IPS-15b (cell line): ENCODE data around the gene ZC3H14.

Experiments used
- H3K27me3 ChIP-seq: one replicate; pipeline ENCODE4 v1.6.1; 2013; ENCODE audit warnings: low read length; ENCODE audit not compliant: control insufficient read depth, insufficient read depth
- H3K36me3 ChIP-seq: one replicate; pipeline ENCODE4 v1.6.1; 2013; ENCODE audit warnings: low read length; ENCODE audit not compliant: control insufficient read depth, insufficient read depth
- H3K4me1 ChIP-seq: one replicate; pipeline ENCODE4 v1.6.1; 2013; ENCODE audit warnings: mild to moderate bottlenecking, low read length; ENCODE audit not compliant: control insufficient read depth, insufficient read depth
- H3K4me3 ChIP-seq: one replicate; pipeline ENCODE4 v1.5.1; 2013; ENCODE audit warnings: low read depth, low read length
- H3K9ac ChIP-seq: one replicate; pipeline ENCODE4 v1.6.1; 2013; ENCODE audit warnings: low read depth, mild to moderate bottlenecking, low read length
- H3K9me3 ChIP-seq: one replicate; pipeline ENCODE4 v1.6.1; 2013; ENCODE audit warnings: mild to moderate bottlenecking, low read length; ENCODE audit not compliant: control insufficient read depth, insufficient read depth

ZC3H14 gene

DNA sequence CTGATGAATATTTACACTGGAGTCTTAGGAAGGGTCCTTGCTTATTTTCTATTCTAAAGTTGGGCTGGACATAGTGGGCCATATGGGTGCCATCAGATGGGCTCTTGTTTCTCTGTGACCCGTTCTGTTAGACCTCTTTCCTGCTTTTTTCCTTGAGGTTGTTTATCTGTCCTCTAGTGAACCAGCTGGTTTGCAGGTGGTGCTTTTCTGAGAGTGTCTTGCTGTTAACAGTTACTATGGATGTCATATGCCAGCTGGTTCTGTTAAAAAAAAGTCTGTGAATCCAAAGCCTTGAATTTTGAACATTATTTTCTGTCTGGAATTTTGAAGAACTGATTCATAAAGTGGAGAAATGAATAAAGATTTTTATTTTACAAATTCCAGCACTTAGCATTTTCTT, 29.2 kb downstream of the ZC3H14 start:
- no peaks in the 10 kb centered on the region for H3K27me3 ChIP-seq
- H3K36me3 ChIP-seq = peaks cover 21% of the 10 kb centered on the region
- H3K9me3 ChIP-seq = no peaks in the 10 kb centered on the region
- H3K9ac ChIP-seq = no peak overlapping the region
- H3K4me3 ChIP-seq = no peak overlapping the region
- H3K4me1 ChIP-seq = no peaks in the 10 kb centered on the region

DNA sequence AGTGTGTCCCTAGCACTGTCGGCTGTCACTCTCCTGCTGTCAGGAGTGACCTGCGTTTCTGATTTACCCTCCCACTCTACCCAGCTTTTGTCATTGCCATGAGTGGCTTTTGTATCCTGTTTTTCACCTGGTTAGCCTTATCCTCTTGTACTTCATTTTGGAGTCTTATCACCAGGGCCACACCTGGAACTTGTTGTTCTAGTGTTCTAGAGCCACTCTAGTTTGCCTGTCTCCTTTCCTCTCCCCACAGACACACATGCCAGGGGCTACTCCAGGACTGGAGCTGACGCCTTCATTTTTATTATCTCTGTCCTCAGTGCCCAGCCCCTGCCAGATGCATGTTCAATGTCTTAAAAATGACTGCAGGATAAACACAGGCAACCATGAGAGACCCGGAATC, 34.2 kb downstream of the ZC3H14 start:
- H3K36me3 ChIP-seq = peaks cover 45% of the 10 kb centered on the region
- H3K4me3 ChIP-seq = no peak overlapping the region
- no peaks in the 10 kb centered on the region for H3K27me3 ChIP-seq
- no peak overlapping the region for H3K9ac ChIP-seq
- no peaks in the 10 kb centered on the region for H3K4me1 ChIP-seq
- no peaks in the 10 kb centered on the region for H3K9me3 ChIP-seq

DNA sequence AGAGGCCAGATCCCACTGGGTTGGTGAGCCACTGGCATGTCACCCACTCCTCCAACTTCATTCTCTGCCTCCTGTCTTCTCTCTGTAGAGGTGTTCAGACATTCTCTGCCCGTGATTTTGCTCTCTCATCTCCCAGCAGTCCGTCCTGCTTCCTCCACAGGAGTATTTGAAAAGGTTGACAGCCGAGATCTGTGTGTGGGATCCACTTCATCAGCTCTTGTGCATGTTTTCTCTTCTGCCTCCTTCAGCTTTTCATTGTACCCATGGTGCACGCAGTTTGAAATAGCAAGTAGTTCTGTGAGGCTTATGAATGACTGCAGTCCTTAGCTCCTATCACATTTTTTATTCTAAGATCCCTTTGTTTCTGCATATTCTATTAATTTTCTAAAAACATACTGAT, 34.8 kb downstream of the ZC3H14 start:
- Histone ChIP-seq H3K9me3 (no peaks in the 10 kb centered on the region), H3K4me3 (no peak overlapping the region), H3K9ac (no peak overlapping the region), H3K36me3 (peaks cover 45% of the 10 kb centered on the region), H3K4me1 (no peaks in the 10 kb centered on the region), H3K27me3 (no peaks in the 10 kb centered on the region)

DNA sequence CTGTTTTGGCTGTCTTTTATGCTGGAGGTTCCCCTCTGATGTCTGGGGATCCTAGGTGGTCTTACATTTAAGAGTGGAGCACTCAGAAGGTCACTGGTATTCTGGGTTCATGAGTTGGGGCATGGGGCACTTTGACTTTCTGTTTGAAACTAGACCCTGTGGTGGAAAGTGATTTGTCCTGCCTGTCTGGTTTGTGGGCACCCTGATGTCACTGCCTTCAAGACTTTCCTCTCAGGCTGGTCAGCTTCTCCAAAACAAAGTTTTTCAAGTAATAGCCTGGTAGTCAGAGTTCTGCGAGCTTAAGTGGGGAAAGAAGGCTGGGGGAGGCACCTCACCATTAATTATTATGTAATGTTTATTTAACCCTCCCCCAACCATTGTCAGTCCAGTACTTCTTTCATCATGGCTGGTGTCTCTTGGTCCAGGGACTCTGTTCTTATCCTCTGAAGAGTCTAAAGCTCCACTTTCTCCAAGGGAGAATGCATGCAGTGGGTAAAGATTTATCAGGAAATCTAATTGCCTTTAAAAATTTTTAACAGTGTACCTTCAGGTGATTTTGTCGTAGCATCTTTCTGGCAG, 35.3 kb downstream of the ZC3H14 start:
- H3K9ac ChIP-seq = no peak overlapping the region
- H3K27me3 ChIP-seq = no peaks in the 10 kb centered on the region
- no peak overlapping the region for H3K4me3 ChIP-seq
- H3K36me3 ChIP-seq = peaks cover 45% of the 10 kb centered on the region
- no peaks in the 10 kb centered on the region for H3K9me3 ChIP-seq
- no peaks in the 10 kb centered on the region for H3K4me1 ChIP-seq

DNA sequence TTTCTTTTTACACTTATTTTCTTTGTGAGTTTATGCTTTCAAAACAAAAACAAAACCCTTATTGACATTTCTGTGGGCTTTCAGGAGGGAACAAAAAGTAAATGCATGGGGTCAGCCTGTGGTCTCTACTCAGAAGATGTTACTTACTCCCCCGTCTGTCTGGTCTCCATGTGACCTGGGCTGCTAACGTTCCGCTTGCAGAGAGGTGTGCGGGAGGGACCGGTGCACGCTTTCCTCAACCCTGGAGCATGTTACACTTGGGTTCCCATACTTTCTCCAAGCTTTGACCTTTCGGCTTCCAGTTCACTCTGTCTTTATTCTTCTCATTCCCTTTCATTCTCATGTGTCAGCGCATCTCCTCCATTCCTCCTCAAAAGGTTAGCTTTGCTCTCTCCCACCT, 36.5 kb downstream of the ZC3H14 start:
- H3K4me1 ChIP-seq = no peaks in the 10 kb centered on the region
- no peak overlapping the region for H3K4me3 ChIP-seq
- H3K27me3 ChIP-seq = no peaks in the 10 kb centered on the region
- H3K36me3 ChIP-seq = peaks cover 45% of the 10 kb centered on the region
- H3K9me3 ChIP-seq = no peaks in the 10 kb centered on the region
- no peak overlapping the region for H3K9ac ChIP-seq

DNA sequence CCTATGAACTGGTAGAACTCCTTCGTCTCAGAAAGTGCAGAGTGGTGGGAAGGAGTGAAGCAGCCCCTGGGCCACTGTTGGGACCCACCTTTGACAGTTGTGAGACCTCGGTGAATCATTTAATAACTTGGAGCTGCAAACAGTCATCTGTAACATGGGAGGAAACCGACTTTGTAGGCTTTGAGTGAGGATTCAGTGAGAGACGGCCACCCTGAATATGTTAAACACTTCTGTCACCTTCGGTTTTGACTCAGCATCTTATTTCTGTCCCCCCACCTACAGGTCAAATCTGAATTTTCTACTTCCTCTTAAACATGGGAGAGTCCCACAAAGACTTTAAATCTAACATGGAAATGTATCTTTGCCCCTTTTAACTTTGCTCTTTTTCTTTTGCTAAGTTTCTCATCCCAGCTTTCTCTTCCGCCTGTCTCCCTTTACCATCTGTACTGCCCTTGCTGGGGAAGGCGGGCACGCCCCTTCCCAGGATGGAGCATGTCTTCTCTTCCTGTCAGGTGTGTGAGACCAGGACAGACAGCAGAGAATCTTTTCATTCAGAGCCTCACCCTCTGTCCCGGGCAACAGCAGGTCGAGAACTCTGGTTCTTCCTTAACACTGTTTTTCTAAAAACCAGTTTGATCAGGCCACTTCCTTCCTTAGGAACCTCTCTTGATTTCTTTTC, 37.1 kb downstream of the ZC3H14 start:
- Histone ChIP-seq H3K9ac (no peak overlapping the region), H3K36me3 (peaks cover 45% of the 10 kb centered on the region), H3K4me3 (no peak overlapping the region), H3K9me3 (no peaks in the 10 kb centered on the region), H3K4me1 (no peaks in the 10 kb centered on the region), H3K27me3 (no peaks in the 10 kb centered on the region)

DNA sequence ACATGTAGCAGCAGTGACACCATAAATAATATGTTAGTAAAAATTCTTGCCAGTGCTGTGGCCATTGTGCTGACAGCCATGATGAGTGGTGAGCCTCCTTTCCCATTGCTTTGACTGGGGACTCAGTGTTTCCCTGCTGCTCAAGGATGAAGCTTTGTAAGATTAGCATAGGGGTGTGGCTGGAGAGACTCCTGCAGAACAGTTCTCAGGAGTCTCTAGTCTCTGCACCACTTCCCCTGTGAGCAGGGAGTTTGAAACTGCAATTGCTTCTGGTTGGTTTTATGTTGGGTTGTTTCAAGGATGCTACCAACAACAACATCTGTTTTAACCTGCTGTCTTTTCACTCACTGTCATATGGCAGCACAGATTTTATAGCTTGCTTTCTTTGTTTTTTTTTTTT, 41.4 kb downstream of the ZC3H14 start:
- Histone ChIP-seq H3K9me3 (no peaks in the 10 kb centered on the region), H3K4me1 (no peaks in the 10 kb centered on the region), H3K4me3 (no peak overlapping the region), H3K27me3 (no peaks in the 10 kb centered on the region), H3K36me3 (peaks cover 40% of the 10 kb centered on the region), H3K9ac (no peak overlapping the region)

DNA sequence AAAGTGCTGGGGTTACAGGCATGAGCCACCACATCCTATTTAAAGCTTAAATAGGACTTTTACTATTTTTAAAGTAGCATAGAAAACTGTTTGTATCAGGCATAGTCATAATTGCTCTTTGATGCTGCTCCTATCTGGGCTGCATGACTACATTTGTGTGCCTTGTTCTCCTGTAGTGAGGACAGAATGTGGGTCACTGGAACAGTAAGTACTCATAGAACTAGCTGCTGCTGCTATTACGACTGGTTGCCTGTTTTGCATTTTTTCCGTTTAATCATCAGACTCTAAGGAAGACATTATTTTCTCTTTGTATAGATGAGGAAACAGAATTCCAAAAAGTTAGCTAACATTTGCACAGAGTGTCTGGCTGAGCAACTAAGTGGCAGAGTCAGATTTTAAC, 42.8 kb downstream of the ZC3H14 start:
- H3K36me3 ChIP-seq = peaks cover 37% of the 10 kb centered on the region

DNA sequence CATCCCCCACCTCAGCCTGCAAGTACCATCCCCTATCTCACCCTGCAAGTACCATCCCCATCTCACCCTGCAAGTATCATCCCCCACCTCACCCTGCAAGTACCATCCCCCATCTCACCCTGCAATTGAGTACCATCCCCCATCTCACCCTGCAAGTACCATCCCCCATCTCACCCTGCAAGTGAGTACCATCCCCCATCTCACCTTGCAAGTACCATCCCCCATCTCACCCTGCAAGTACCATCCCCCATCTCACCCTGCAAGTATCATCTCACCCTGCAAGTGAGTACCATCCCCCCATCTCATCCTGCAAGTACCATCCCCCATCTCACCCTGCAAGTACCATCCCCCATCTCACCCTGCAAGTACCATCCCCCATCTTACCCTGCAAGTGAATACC, 45.0 kb downstream of the ZC3H14 start:
- peaks cover 40% of the 10 kb centered on the region for H3K36me3 ChIP-seq
- H3K4me1 ChIP-seq = no peaks in the 10 kb centered on the region
- no peak overlapping the region for H3K4me3 ChIP-seq
- H3K9ac ChIP-seq = no peak overlapping the region
- no peaks in the 10 kb centered on the region for H3K27me3 ChIP-seq
- H3K9me3 ChIP-seq = no peaks in the 10 kb centered on the region

More for the DNA sequence above, 42.8 kb downstream of the ZC3H14 start:
- Histone ChIP-seq H3K4me1 (no peaks in the 10 kb centered on the region), H3K9ac (no peak overlapping the region), H3K27me3 (no peaks in the 10 kb centered on the region), H3K9me3 (no peaks in the 10 kb centered on the region), H3K4me3 (no peak overlapping the region)

DNA sequence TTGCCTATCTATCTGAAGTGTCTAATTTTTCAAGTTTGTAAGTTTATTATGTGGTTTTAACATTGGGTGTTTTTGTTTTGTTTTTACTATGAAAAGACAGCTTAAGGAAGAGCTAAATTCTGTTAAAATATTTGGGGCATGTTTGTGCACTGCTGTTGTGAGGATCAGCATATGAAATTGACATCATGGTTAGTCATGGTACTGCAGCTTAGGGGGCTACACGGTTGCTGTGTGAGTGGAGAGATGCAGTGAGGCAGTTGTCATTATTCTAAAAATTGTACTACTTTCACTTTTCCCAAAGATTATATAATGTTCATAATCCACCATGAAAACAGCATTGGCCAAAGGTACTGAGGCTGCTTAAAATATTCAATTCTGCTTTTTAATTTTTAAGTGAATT, 49.0 kb downstream of the ZC3H14 start:
- Histone ChIP-seq H3K9ac (no peak overlapping the region), H3K36me3 (peaks cover 34% of the 10 kb centered on the region), H3K27me3 (no peaks in the 10 kb centered on the region), H3K4me3 (no peak overlapping the region), H3K9me3 (no peaks in the 10 kb centered on the region), H3K4me1 (no peaks in the 10 kb centered on the region)

DNA sequence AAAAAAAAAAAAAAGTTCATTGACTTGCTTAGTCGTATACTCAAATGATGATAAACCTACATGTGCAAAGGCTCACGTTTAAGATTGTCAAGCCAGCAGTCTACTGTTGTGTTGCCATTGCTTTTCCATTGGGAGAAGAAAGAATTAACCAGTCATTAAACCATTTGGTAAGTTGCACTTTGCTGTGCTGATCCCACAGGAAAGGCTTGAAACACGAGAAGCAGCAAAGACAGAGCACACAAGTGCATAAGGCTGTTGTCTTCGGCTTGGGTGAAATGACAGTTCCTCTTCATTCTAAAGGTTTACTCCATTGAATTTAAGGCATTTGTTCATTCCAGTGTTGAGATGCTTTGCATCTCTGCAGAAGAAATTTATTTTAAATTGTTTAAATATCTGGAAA, 50.1 kb downstream of the ZC3H14 start:
- H3K27me3 ChIP-seq = no peaks in the 10 kb centered on the region
- peaks cover 1% of the 10 kb centered on the region for H3K4me1 ChIP-seq
- peaks cover 24% of the 10 kb centered on the region for H3K36me3 ChIP-seq
- no peaks in the 10 kb centered on the region for H3K9me3 ChIP-seq
- no peak overlapping the region for H3K4me3 ChIP-seq
- no peak overlapping the region for H3K9ac ChIP-seq

DNA sequence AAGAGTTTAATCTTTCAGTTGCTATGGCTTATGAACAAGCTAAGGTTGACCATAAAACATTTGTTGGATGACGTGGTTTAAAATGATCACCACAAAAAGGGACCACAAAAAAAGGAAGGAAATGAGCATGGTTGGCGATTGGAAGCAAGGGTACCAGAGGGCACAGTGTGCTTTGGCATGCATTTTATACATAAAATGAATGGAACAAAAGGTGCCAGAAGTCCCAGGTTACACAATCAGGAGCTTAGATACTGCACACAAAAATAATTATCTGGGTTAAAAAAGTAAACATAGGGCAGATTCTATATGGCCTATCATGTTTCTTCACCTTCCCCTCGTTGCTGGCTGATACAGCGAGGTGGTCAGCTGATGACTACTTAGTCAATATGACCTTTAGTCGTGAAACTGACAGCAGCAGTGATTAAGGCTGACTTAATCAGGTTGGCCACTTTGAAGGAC, 50.7 kb downstream of the ZC3H14 start:
- Histone ChIP-seq H3K9ac (no peak overlapping the region), H3K9me3 (no peaks in the 10 kb centered on the region), H3K4me3 (no peak overlapping the region), H3K36me3 (peaks cover 18% of the 10 kb centered on the region), H3K4me1 (peaks cover 7% of the 10 kb centered on the region), H3K27me3 (no peaks in the 10 kb centered on the region)
